OCI-LY1 (cell line): ENCODE results near the gene KRTAP9-4.
"Not testable (repeated sequence)": the region's sequence is repeated elsewhere in the genome, so short reads cannot be mapped to it uniquely, and the experiment has no call there.

Experiments used
- H2AFZ ChIP-seq: fragments of 200-600 bp; sonication (generic), shearing (Covaris generic); 2 replicates; pipeline ENCODE4 v1.6.0; 2014; ENCODE audit warnings: antibody characterized with exemption, mild to moderate bottlenecking, low read length
- H3F3A ChIP-seq: fragments of 200-600 bp; sonication (generic), shearing (Covaris generic); 2 replicates; pipeline ENCODE4 v1.6.0; 2014; ENCODE audit warnings: mild to moderate bottlenecking, antibody characterized with exemption, low read length, moderate library complexity; ENCODE audit not compliant: insufficient read depth
- H3K27ac ChIP-seq: fragments of 200-600 bp; sonication (generic); 2 replicates; pipeline ENCODE4 v1.5.1; 2014; ENCODE audit warnings: low read length, mixed run types, mild to moderate bottlenecking, low read depth; ENCODE audit not compliant: poor library complexity, severe bottlenecking
- H3K27me3 ChIP-seq: fragments of 200-600 bp; sonication (generic); 2 replicates; pipeline ENCODE4 v1.6.0; 2014; ENCODE audit warnings: antibody characterized with exemption, mild to moderate bottlenecking, low read length, moderate library complexity; ENCODE audit not compliant: insufficient read depth
- H3K36me3 ChIP-seq: fragments of 200-600 bp; sonication (generic); 2 replicates; pipeline ENCODE4 v1.6.1; 2014; ENCODE audit warnings: mild to moderate bottlenecking, antibody characterized with exemption, low read length, moderate library complexity, mixed read lengths; ENCODE audit not compliant: insufficient read depth
- H3K4me1 ChIP-seq: fragments of 200-600 bp; sonication (generic); 2 replicates; pipeline ENCODE4 v1.5.1; 2014; ENCODE audit warnings: mild to moderate bottlenecking, low read length, moderate library complexity; ENCODE audit not compliant: insufficient read depth, severe bottlenecking
- H3K4me2 ChIP-seq: fragments of 200-600 bp; sonication (generic), shearing (Covaris generic); 2 replicates; pipeline ENCODE4 v1.6.1; 2014; ENCODE audit warnings: low read length
- H3K4me3 ChIP-seq: fragments of 200-600 bp; sonication (generic); 2 replicates; pipeline ENCODE4 v1.5.1; 2014; ENCODE audit warnings: low read length, low read depth, mild to moderate bottlenecking, mixed read lengths; ENCODE audit not compliant: poor library complexity, severe bottlenecking
- H3K79me2 ChIP-seq: fragments of 200-600 bp; shearing (Covaris generic); 2 replicates; pipeline ENCODE4 v1.6.1; 2016; ENCODE audit warnings: mixed run types, low read length, mixed read lengths; ENCODE audit not compliant: insufficient read depth
- H3K9ac ChIP-seq: fragments of 200-600 bp; sonication (generic), shearing (Covaris generic); 2 replicates; pipeline ENCODE4 v1.6.1; 2014; ENCODE audit warnings: mild to moderate bottlenecking, low read length, mixed read lengths
- H3K9me2 ChIP-seq: fragments of 200-600 bp; sonication (generic), shearing (Covaris generic); 2 replicates; pipeline ENCODE4 v1.6.1; 2014; ENCODE audit warnings: low read depth, mild to moderate bottlenecking, low read length, mixed read lengths
- H3K9me3 ChIP-seq: fragments of 200-600 bp; shearing (Covaris generic); 2 replicates; pipeline ENCODE4 v1.6.1; 2014; ENCODE audit warnings: low read length, mixed read lengths
- H4K20me1 ChIP-seq: fragments of 200-600 bp; sonication (generic), shearing (Covaris generic); 2 replicates; pipeline ENCODE4 v1.6.0; 2016; ENCODE audit warnings: mild to moderate bottlenecking, low read length; ENCODE audit not compliant: insufficient read depth
- CTCF ChIP-seq: fragments of 200-600 bp; sonication (generic), shearing (Covaris generic); IDR thresholded peaks from 2 replicates; pipeline ENCODE4 v1.5.1; 2017; ENCODE audit warnings: mild to moderate bottlenecking, antibody characterized with exemption, low read length, moderate library complexity, mixed read lengths
- EZH2 ChIP-seq: fragments of 200-600 bp; sonication (generic), shearing (Covaris generic); IDR thresholded peaks from 2 replicates; pipeline ENCODE4 v1.8.0; 2017; ENCODE audit warnings: borderline replicate concordance, mixed run types, mild to moderate bottlenecking, antibody characterized with exemption, low read length, moderate library complexity, mixed read lengths

Gene KRTAP9-4

DNA sequence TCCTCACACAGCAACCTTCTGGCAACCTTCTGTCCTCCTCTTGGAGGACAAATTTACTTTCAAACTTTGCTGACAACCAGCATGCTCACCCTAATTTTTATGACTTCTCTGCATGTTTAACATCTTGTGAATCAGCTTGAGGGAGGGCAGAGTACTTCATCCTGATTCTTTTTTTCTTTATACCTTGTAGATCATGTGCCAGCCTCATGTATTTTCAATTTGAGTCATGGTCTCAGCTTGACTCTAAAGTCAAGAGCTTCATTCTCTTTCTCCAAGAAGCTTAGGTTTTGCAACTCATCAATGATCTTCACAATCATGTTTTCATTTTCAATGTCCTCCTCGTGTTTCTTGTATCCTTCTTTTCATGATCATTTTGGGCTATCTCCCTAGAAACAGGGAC lies 22.4 kb downstream of the KRTAP9-4 start:
- Histone ChIP-seq H3K4me1 (no peaks in the 10 kb centered on the region), H3F3A (no peaks in the 10 kb centered on the region), H3K4me2 (no peak overlapping the region), H2AFZ (no peak overlapping the region), H3K9me2 (no peaks in the 10 kb centered on the region), H3K4me3 (no peak overlapping the region), H3K27me3 (no peaks in the 10 kb centered on the region), H4K20me1 (no peaks in the 10 kb centered on the region), H3K9ac (no peak overlapping the region), H3K79me2 (no peaks in the 10 kb centered on the region), H3K36me3 (no peaks in the 10 kb centered on the region), H3K9me3 (no peaks in the 10 kb centered on the region), H3K27ac (no peak overlapping the region)
- TF ChIP-seq CTCF: no peak
- no peak for TF ChIP-seq EZH2

DNA sequence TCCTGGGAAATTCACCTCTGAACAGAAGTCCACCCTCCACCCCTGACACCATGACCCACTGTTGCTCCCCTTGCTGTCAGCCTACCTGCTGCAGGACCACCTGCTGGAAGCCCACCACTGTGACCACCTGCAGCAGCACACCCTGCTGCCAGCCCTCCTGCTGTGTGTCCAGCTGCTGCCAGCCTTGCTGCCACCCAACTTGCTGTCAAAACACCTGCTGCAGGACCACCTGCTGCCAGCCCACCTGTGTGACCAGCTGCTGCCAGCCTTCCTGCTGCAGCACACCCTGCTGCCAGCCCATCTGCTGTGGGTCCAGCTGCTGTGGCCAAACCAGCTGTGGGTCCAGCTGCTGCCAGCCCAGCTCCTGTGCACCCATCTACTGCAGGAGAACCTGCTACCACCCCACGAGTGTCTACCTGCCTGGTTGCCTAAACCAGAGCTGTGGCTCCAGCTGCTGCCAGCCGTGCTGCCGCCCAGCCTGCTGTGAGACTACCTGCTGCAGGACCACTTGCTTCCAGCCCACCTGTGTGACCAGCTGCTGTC lies 26.2 kb downstream of the KRTAP9-4 start, which contains the start of gene KRTAP9-7:
Gene KRTAP9-7 (plus strand): TSS at position 51 of the 543 bp plus-strand sequence. CDS start 0 bp downstream, at position 51.
- H3K4me3 ChIP-seq, H4K20me1 ChIP-seq, H3K27ac ChIP-seq, H3F3A ChIP-seq, H3K9ac ChIP-seq, H3K4me2 ChIP-seq, H3K9me2 ChIP-seq, H3K36me3 ChIP-seq, H3K4me1 ChIP-seq, H3K9me3 ChIP-seq, H3K79me2 ChIP-seq, H3K27me3 ChIP-seq, H2AFZ ChIP-seq: not testable (repeated sequence)

DNA sequence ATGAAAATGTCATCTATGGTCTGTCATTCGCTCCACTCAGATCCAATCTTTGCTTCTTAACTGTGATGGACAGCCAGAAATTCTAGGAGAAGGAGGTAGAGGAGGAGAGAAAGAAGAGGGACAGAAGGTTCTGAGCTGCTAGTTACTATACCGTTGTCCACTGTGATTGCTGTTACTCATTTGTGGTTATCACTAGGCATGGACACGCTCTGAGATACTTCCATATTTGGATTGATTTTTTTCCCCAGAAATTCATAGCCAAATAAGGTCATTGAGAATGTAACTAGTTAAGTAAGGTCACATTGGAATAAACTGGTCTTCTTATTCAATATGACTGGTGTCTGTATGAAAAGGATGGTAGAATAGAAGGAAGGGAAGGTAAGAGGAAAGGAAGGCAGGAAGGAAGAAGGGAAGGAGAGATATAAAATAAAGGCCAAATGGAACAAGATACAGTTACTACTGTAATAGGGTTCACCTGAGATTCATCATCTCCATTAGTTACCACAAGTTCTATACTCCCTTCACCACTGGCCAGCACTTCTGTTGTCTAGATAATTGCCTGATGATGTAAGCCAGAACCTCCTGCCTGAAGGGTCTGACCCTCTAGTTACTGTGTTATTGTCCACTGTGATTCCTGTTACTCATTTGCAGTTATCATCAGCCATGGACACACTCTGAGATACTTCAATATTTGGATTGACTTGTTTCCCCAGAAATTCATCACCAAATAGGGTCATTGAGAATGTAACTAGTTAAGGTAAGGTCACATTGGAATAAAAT lies 28.9 kb downstream of the KRTAP9-4 start:
- H3K36me3 ChIP-seq: no peaks in the 10 kb centered on the region
- TF ChIP-seq CTCF: no peak
- no peak for TF ChIP-seq EZH2
- no peak overlapping the region for H3K9ac ChIP-seq
- no peaks in the 10 kb centered on the region for H4K20me1 ChIP-seq
- H3K9me3 ChIP-seq: no peaks in the 10 kb centered on the region
- H3K79me2 ChIP-seq: no peaks in the 10 kb centered on the region
- H3K9me2 ChIP-seq: no peaks in the 10 kb centered on the region
- no peaks in the 10 kb centered on the region for H3K27me3 ChIP-seq
- no peak overlapping the region for H3K27ac ChIP-seq
- no peak overlapping the region for H3K4me2 ChIP-seq
- H2AFZ ChIP-seq: no peak overlapping the region
- H3K4me1 ChIP-seq: no peaks in the 10 kb centered on the region
- H3F3A ChIP-seq: no peaks in the 10 kb centered on the region
- no peak overlapping the region for H3K4me3 ChIP-seq

DNA sequence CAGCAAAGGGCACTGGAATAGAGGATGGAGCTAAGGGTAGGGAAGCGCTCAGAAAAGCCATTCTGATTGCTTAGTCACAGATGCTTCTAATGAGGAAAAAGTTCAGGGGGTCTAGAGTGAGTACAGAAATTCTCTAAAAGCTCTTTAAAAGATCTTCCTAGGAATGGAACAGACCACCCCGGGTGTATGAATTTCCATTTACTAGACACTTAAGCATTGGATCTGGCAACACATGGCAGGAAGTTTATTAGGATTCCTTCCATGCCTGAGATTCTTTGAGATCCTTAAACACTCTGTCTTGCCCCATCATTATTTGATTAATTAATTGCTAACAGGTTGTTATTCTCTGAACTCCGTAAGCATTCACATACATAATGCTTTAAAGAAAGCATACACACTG lies 34.6 kb downstream of the KRTAP9-4 start:
- no peak overlapping the region for H3K27ac ChIP-seq
- H3K4me3 ChIP-seq: no peak overlapping the region
- no peaks in the 10 kb centered on the region for H3K36me3 ChIP-seq
- H3F3A ChIP-seq: no peaks in the 10 kb centered on the region
- no peaks in the 10 kb centered on the region for H4K20me1 ChIP-seq
- no peak overlapping the region for H2AFZ ChIP-seq
- no peaks in the 10 kb centered on the region for H3K9me2 ChIP-seq
- no peak overlapping the region for H3K9ac ChIP-seq
- no peaks in the 10 kb centered on the region for H3K9me3 ChIP-seq
- no peaks in the 10 kb centered on the region for H3K4me1 ChIP-seq
- TF ChIP-seq EZH2 (no peak), CTCF (no peak)
- no peak overlapping the region for H3K4me2 ChIP-seq
- no peaks in the 10 kb centered on the region for H3K79me2 ChIP-seq
- H3K27me3 ChIP-seq: no peaks in the 10 kb centered on the region
